ENCODE results near the gene PRDM8.

Gene PRDM8

GRCh38 chr4:80199947-80200346 lies 2.6 kb downstream of the PRDM8 start:
- no peak for DNase-seq (ENCODE audit: low read depth, low spot score)

GRCh38 chr4:80201252-80202151 lies 4.2 kb downstream of the PRDM8 start:
- no peak for DNase-seq (ENCODE audit: low read depth, low spot score)

DNA sequence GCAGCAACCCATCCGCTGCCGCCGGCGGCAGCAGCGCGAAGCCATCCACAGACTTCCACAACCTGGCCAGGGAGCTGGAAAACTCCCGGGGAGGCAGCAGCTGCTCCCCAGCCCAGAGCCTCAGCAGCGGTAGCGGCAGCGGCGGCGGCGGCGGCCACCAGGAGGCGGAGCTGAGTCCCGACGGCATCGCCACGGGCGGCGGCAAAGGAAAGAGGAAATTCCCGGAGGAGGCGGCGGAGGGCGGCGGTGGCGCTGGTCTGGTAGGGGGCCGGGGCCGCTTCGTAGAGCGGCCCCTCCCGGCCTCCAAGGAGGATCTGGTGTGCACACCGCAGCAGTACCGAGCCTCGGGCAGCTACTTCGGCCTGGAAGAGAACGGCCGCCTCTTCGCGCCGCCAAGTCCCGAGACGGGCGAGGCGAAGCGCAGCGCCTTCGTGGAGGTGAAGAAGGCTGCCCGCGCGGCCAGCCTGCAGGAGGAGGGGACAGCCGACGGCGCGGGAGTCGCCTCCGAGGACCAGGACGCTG lies 4.9 kb downstream of the PRDM8 start:
- DNase-seq (ENCODE audit: low read depth, low spot score): no peak

DNA sequence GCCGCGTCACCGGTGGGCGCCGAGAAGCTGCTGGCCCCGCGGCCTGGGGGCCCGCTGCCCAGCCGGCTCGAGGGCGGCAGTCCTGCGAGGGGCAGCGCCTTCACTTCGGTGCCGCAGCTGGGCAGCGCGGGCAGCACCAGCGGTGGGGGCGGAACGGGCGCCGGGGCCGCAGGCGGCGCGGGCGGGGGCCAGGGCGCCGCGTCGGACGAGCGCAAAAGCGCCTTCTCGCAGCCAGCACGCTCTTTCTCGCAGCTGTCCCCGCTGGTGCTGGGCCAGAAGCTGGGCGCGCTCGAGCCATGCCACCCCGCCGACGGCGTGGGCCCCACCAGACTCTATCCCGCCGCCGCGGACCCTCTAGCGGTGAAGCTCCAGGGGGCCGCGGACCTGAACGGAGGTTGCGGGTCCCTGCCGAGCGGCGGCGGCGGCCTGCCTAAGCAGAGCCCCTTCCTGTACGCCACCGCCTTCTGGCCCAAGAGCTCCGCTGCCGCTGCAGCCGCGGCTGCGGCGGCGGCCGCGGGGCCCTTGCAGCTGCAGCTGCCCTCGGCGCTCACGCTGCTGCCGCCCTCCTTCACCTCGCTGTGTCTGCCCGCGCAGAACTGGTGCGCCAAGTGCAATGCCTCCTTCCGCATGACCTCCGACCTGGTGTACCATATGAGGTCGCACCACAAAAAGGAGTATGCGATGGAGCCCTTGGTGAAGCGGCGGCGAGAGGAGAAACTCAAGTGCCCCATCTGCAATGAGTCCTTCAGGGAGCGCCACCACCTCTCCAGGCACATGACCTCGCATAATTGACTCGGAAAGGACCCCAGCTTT lies 5.6 kb downstream of the PRDM8 start:
- DNase-seq (ENCODE audit: low read depth, low spot score): no peak

- DNase-seq (ENCODE audit: low read depth, low spot score): no peak
These were observed 7.2 kb downstream of the PRDM8 start for GRCh38 chr4:80204433-80205011.

GRCh38 chr4:80206111-80206510 lies 8.8 kb downstream of the PRDM8 start:
- DNase-seq (ENCODE audit: low read depth, low spot score): no peak

DNA sequence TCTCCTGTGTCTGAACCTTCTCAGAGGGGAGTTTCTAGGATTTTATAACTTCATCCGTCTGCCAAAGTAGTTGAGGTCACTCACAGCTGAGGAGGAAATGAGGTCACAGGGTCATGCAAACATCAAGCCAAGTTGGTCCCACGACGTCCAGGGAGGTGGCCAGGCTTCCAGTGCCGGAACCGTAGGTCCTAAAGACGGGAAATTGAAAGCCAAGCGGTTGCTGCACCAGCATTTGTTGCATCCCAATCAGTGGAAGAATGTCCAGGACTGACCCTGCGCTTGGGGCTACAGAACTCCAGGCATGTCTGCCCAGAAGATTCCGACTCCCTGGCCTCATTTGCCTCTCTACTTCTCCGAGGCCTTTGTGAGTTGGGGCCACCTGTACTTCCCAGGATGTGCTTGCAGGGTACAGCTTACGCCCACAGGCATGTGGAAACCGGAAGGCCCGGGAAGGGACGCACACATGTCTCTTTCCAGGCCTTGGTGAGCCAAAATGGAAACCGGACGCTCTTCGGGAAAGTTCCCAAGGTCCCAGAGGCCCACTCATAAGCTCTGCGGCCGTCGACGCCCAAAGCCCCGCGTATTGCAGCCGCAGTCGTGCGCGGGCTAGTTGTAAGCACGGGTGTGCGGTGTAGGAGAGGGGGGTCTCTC lies 9.3 kb downstream of the PRDM8 start:
- no peak for DNase-seq (ENCODE audit: low read depth, low spot score)

DNA sequence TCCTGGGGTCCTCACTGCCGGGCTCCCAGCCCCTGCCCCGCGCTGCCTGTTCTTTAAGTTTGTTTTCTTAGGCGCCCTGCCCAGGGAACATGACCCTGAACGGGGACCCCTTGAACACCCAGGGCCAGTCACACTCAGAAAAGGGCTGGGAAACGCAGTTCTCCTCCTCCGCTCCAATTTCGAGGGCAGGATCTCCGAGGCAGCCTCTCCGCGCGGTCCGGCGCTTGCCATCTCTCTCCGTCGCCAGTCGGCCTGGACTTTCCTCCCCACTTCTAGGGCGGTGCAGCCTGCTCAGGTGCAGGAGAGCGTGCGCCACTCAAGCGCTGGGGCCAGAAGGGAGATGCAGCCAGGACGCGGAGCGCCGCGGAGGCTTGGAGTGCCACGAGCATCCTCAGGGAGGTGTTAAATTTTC lies 9.9 kb downstream of the PRDM8 start:
- DNase-seq (ENCODE audit: low read depth, low spot score): no peak

GRCh38 chr4:80207664-80208063 lies 10.4 kb downstream of the PRDM8 start:
- no peak for DNase-seq (ENCODE audit: low read depth, low spot score)

DNA sequence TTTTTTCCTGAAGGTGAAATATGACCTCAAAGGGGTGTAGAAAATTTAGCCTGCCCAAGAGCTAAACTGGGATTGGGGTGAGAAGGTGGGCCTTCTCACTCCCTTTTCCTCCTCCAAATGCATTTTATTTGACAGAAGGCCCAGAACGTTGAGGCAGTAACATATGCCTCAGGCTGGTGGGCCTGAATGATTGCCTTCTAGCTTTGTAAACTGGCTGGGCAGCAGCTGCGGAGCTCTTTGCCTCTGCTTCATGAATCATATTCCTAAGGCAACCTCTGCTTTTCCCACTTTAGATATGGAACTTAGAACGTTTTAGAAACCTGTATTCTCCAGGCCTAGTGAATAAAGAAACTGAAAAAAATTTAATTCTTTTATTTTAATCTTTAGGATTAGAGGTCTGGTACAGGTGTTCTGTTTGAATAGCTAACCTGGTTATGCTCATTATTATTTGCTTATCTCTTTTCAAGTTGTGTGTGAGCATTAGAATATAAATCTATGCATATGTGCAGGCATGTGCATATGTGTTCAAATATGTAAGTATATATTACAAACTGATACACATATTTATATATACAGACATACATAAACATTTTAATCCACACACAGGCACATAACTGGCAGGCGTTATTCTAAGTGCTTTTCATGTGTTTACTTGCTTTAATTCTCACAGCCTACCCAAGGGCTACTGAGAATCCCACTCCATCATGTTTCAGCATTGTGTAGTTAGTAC lies 11.5 kb downstream of the PRDM8 start:
- no peak for DNase-seq (ENCODE audit: low read depth, low spot score)

- no peak for DNase-seq (ENCODE audit: low read depth, low spot score)
These were observed 12.0 kb downstream of the PRDM8 start for GRCh38 chr4:80209340-80209701.

- DNase-seq (ENCODE audit: low read depth, low spot score): no peak
These were observed 13.2 kb downstream of the PRDM8 start for GRCh38 chr4:80210549-80210948.

DNA sequence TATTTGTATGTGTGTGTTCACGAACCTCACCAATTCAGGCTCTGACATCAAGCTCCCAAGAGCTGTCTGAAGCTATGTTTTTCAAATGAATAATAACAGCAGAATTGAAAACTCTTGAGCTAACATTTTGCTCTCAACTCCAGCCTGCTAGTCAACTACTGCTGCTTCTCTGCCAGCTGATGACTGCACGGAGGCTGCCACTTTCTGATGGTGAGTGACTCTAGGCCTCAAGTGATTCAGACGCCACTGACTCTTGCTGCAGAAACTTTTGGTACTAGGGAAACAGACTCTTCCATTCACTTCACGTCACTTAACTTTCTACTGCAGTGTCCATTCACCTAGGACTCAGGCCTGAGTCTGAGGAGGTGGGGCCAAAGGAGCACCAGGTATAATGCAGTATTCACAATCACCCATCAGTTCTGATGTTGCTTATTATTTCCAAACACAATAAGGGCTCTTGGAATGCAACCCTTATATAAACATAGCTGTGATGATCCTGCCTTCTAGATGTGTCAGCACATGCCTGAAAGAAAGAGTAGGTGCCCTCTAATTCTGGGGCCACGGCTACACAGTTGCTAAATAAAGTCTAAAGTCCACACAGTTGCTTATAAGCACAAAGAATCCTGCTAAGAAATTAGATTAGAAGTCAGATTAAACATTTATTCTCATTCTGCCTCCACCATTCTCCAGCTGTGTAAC lies 16.0 kb downstream of the PRDM8 start:
- no peak for DNase-seq (ENCODE audit: low read depth, low spot score)

- no peak for DNase-seq (ENCODE audit: low read depth, low spot score)
These were observed 18.2 kb downstream of the PRDM8 start for GRCh38 chr4:80215449-80216052.

GRCh38 chr4:80216100-80216761 lies 18.9 kb downstream of the PRDM8 start:
- DNase-seq (ENCODE audit: low read depth, low spot score): no peak

- no peak for DNase-seq (ENCODE audit: low read depth, low spot score)
These were observed 22.2 kb downstream of the PRDM8 start for GRCh38 chr4:80219301-80220025.

DNA sequence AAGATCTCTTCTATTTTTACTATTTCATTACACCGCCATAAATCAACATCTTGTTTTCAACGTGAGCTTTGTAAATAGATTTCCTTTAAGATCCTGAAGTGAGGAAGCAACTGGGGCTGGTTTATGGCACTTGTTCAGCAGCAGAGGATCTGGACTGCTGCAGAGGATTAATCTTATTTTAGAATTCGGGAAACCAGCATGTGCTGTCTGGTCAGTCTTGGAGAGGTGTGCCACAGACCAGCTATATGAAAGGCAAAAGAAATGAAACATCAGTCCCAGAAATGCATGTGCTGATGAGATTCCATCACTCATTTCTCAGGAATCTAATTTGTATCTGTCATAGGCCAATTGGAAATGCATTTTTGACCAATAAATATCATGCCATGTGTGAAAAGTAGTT lies 23.4 kb downstream of the PRDM8 start:
- DNase-seq (ENCODE audit: low read depth, low spot score): no peak

DNA sequence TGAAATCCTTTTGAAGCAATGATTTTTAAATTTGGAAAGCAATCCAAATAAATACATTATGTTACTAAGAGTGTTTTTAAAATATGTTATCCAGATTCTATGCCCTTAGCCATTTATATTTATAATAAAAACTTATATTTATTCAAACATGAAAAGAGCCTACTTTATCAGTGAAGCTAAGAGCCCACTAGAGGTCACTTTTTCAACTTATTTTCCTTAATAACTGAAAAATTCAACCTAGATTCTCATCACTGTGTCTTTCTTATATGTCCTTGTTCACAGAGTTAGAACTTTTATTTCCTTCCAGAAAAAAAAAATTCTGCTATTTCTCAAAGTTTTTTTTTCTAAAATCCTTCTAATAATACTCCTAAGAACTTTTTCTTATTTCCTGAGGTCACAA lies 23.9 kb downstream of the PRDM8 start:
- no peak for DNase-seq (ENCODE audit: low read depth, low spot score)

DNA sequence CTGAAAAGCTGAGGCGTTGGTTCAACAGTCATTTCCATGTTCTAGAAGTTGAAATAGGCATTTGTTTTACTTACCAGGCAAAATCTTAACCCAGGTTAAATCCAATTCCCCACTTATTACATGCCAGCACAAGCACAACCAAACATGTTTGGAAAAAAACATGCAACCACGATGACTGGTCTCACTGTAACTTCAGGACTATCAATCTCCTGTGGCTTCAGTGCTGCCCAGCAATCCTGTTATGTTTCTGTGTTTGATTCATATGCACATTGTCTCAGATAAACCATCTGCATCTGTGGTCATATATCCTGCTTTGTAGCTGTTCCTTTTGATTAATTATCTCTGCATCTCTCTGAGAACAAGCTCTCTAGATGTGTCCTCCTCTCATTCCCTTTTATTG lies 28.3 kb downstream of the PRDM8 start:
- DNase-seq (ENCODE audit: low read depth, low spot score): no peak
